SH-SY5Y (cell line): ENCODE results near the gene CATSPER4.

Experiments
- GATA2 ChIP-seq: IDR thresholded peaks from 2 replicates; pipeline ENCODE4 v1.6.1; 2011; ENCODE audit warnings: mild to moderate bottlenecking, low read depth, low read length
- GATA3 ChIP-seq: IDR thresholded peaks from 2 replicates; pipeline ENCODE4 v1.6.1; 2011; ENCODE audit warnings: low read depth, mild to moderate bottlenecking, low read length, moderate library complexity

GRCh38 chr1:26154750-26155149, 35.7 kb upstream of the CATSPER4 start:
- TF ChIP-seq GATA2 (no peak), GATA3 (no peak)
